Ovary (tissue), 9 donors: Measurements from ENCODE around the gene IFT57. TPM values are rescaled to one million over a fixed set of nuclear protein-coding genes. Genes with fewer than 3 reads are reported as not detected.

Source experiments
- DNase-seq, 5 donors: peaks; one replicate each; pipeline ENCODE4 v3.0.0-alpha.2; 2019 to 2020
- H3K27ac ChIP-seq, 2 donors: fragments of 200-600 bp; one replicate each; pipeline versions ENCODE4 v1.5.1 to v1.8.0; 2019 to 2022
- H3K27me3 ChIP-seq: fragments of 200-600 bp; one replicate; pipeline ENCODE4 v1.8.0; 2022
- H3K36me3 ChIP-seq: fragments of 200-600 bp; sonication (generic); one replicate; pipeline ENCODE4 v1.5.1; 2019
- H3K4me1 ChIP-seq: one replicate; pipeline ENCODE4 v1.8.1; 2013; ENCODE audit warnings: mild to moderate bottlenecking, moderate library complexity; ENCODE audit not compliant: insufficient read depth
- H3K4me3 ChIP-seq: fragments of 200-600 bp; sonication (generic); one replicate; pipeline ENCODE4 v1.5.1; 2017
- H3K9me3 ChIP-seq, 2 donors: fragments of 200-600 bp in 1 of 2; sonication (generic) in 1 of 2; one replicate each; pipeline versions ENCODE4 v1.5.1 to v1.8.1; 2013 to 2019; ENCODE audit warnings: mild to moderate bottlenecking in 1 of 2, moderate library complexity in 1 of 2
- CTCF ChIP-seq, 3 donors: fragments of 450-650 bp in 2 of 3; fragments of 200-600 bp in 1 of 3; IDR thresholded peaks; one replicate each; pipeline versions ENCODE4 v1.5.1 to v1.8.0; 2016 to 2022; ENCODE audit warnings: antibody characterized with exemption in 3 of 3, mild to moderate bottlenecking in 1 of 3
- EP300 ChIP-seq: sonication (generic); formaldehyde crosslinking; IDR thresholded peaks from one replicate; pipeline ENCODE4 v1.6.1; 2017; ENCODE audit warnings: antibody characterized with exemption
- POLR2A ChIP-seq: fragments of 450-650 bp; IDR thresholded peaks from one replicate; pipeline ENCODE4 v1.6.1; 2017; ENCODE audit warnings: antibody characterized with exemption, mild to moderate bottlenecking, moderate library complexity
- WGBS, 3 donors: extraction: QIAGEN DNeasy Blood & Tissue Kit in 1 of 3; methylation state at CpG; one replicate each; pipeline versions ENCODE4 v1.1.5 to v1.1.7; 2013 to 2017; 5-methylcytosine and 5-hydroxymethylcytosine counted together
- intact Hi-C, 4 donors: fragments of 100-400 bp; cut with DNase I; formaldehyde crosslinking; loops; one replicate each; pipeline versions ENCODE4 v1.11.0 to v1.15.1; 2022 to 2023
- polyA plus RNA-seq, 2 donors: library from polyadenylated mRNA; stranded (reverse); fragments of 200-250 nt in 1 of 2; fragments of 350-450 nt in 1 of 2; fragmentation: Illumina TruSeq in 1 of 2; extraction: RNeasy Lipid Tissue Mini Kit (QIAGEN cat#74804) in 1 of 2; gene quantifications; one replicate each; pipeline ENCODE4 v1.2.3, GENCODE V29; 2013 to 2014
- total RNA-seq, 7 donors: library from RNA; depleted of rRNA in 2 of 7; stranded (reverse); fragments of >200 nt in 2 of 7; fragmentation: NEBNext Ultra II Directional in 3 of 7; extraction: Animal tissue kit (Norgen Biotek cat#: 25700) in 3 of 7; gene quantifications; one replicate each; pipeline versions ENCODE4 v1.1.0 to v1.2.4, GENCODE V29; 2016 to 2023
- donor health status: DM: no; HTN: no; CAD: no; lungs with moderate emphysema.
- donor health status: DM: no; HTN: no; CAD: no.
- donor health status: Bipolar disorder and iron deficiency.
- donor health status: DM: yes; HTN: yes; CAD: no.
- donor health status: DM: no; HTN: no; CAD: no.
- donor health status: DM: yes; HTN: yes; CAD: no.

Gene IFT57
- total and polyA plus RNA-seq, 9 donors = 31.0 to 155 (median 50.0) TPM

- TF ChIP-seq POLR2A = no peak
- TF ChIP-seq CTCF (IDR thresholded peaks at IDR 0.05) = no peak
- TF ChIP-seq EP300 = no peak
- Histone ChIP-seq H3K27me3 (no peaks in the 10 kb centered on the region), H3K4me1 (no peaks in the 10 kb centered on the region), H3K4me3 (no peak overlapping the region), H3K36me3 (no peaks in the 10 kb centered on the region), H3K9me3 (no peaks in the 10 kb centered on the region), H3K27ac (no peak overlapping the region)
- intact Hi-C loops = no loop called here
- no peak for DNase-seq
- 85 to 94% (median 92%) methylated on average over 6 of the region's 6 CpGs for WGBS, 3 donors
Observed at GRCh38 chr3:108241721-108242120, 19.5 kb upstream of the IFT57 start.

GRCh38 chr3:108241146-108241545 lies 18.9 kb upstream of the IFT57 start:
- TF ChIP-seq CTCF (IDR thresholded peaks at IDR 0.05) = no peak
- no peak for TF ChIP-seq POLR2A
- no peak for TF ChIP-seq EP300
- no peaks in the 10 kb centered on the region for H3K36me3 ChIP-seq
- no peak overlapping the region for H3K4me3 ChIP-seq
- H3K9me3 ChIP-seq = no peaks in the 10 kb centered on the region
- DNase-seq = no peak
- intact Hi-C loops = no loop called here
- no peaks in the 10 kb centered on the region for H3K27me3 ChIP-seq
- no peak overlapping the region for H3K27ac ChIP-seq
- H3K4me1 ChIP-seq = no peaks in the 10 kb centered on the region
- 87 to 98% (median 88%) methylated on average over 2 of the region's 2 CpGs for WGBS, 3 donors

- Histone ChIP-seq H3K27ac (no peak overlapping the region), H3K4me3 (no peak overlapping the region), H3K9me3 (no peaks in the 10 kb centered on the region), H3K36me3 (no peaks in the 10 kb centered on the region), H3K27me3 (no peaks in the 10 kb centered on the region), H3K4me1 (no peaks in the 10 kb centered on the region)
- WGBS, 3 donors = 87 to 89% (median 88%) methylated on average over 1 of the region's 1 CpG
- TF ChIP-seq EP300 = no peak
- TF ChIP-seq CTCF (IDR thresholded peaks at IDR 0.05) = no peak
- TF ChIP-seq POLR2A = no peak
- intact Hi-C loops = no loop called here
- DNase-seq = no peak
Observed at GRCh38 chr3:108239082-108239481, 16.9 kb upstream of the IFT57 start.

GRCh38 chr3:108235290-108235689 lies 13.1 kb upstream of the IFT57 start:
- no peak overlapping the region for H3K27ac ChIP-seq
- no peak for TF ChIP-seq EP300
- no peak for TF ChIP-seq POLR2A
- no peak for TF ChIP-seq CTCF (IDR thresholded peaks at IDR 0.05)
- no peaks in the 10 kb centered on the region for H3K36me3 ChIP-seq
- H3K4me3 ChIP-seq = no peak overlapping the region
- no peaks in the 10 kb centered on the region for H3K27me3 ChIP-seq
- WGBS, 3 donors = 98 to 100% (median 100%) methylated on average over 1 of the region's 1 CpG
- no peaks in the 10 kb centered on the region for H3K9me3 ChIP-seq
- no peak for DNase-seq
- intact Hi-C loops = no loop called here
- H3K4me1 ChIP-seq = no peaks in the 10 kb centered on the region
